Psoas muscle (tissue), 8 donors: ENCODE data around the gene DUSP8. TPM values are rescaled to one million over a fixed set of nuclear protein-coding genes. Genes with fewer than 3 reads are reported as not detected.

ENCODE experiments used
- ATAC-seq, 4 donors: fragments of 200-7000 bp; cut with Tn5 transposase; one replicate each; pipeline ENCODE4 v1.9.1; 2020; ENCODE audit warnings: moderate library complexity in 3 of 4, mild to moderate bottlenecking in 2 of 4
- DNase-seq, 2 donors: peaks; one replicate each; pipeline ENCODE4 v3.0.0-alpha.2; 2020
- H3K27ac ChIP-seq: fragments of 200-600 bp; one replicate; pipeline ENCODE4 v1.8.0; 2022
- H3K27me3 ChIP-seq, 3 donors: fragments of 200-600 bp in 1 of 3; one replicate each; pipeline versions ENCODE4 v1.6.1 to v1.8.0; 2013 to 2022; ENCODE audit warnings: low read length in 2 of 3, mild to moderate bottlenecking in 2 of 3, moderate library complexity in 1 of 3; ENCODE audit not compliant: insufficient read depth in 3 of 3
- H3K36me3 ChIP-seq, 2 donors: fragments of 200-600 bp in 1 of 2; one replicate each; pipeline versions ENCODE4 v1.6.1 to v1.8.0; 2013 to 2022; ENCODE audit warnings: low read depth in 1 of 2, mild to moderate bottlenecking in 1 of 2, moderate library complexity in 1 of 2; ENCODE audit not compliant: insufficient read depth in 1 of 2
- H3K4me1 ChIP-seq: fragments of 200-600 bp; one replicate; pipeline ENCODE4 v1.8.0; 2022
- H3K4me3 ChIP-seq: fragments of 200-600 bp; one replicate; pipeline ENCODE4 v1.8.0; 2022; ENCODE audit warnings: mild to moderate bottlenecking
- H3K9me3 ChIP-seq: fragments of 200-600 bp; one replicate; pipeline ENCODE4 v1.8.0; 2022
- WGBS, 3 donors: extraction: QIAGEN DNeasy Blood & Tissue Kit; methylation state at CpG; one replicate each; pipeline versions ENCODE4 v1.1.6 to v1.1.7; 2013; 5-methylcytosine and 5-hydroxymethylcytosine counted together
- intact Hi-C, 2 donors: fragments of 100-400 bp; cut with DNase I; formaldehyde crosslinking; loops; one replicate each; pipeline versions ENCODE4 v1.11.0 to v1.14.2; 2022
- polyA plus RNA-seq, 3 donors: library from polyadenylated mRNA; stranded (reverse); fragments of 200-250 nt; gene quantifications; one replicate each; pipeline ENCODE4 v1.2.3, GENCODE V29; 2013
- total RNA-seq, 4 donors: library from RNA; stranded (reverse); fragmentation: NEBNext Ultra II Directional in 2 of 4; extraction: Animal tissue kit (Norgen Biotek cat#: 25700) in 2 of 4; gene quantifications; one replicate each; pipeline versions ENCODE4 v1.2.1 to v1.2.4, GENCODE V29; 2021 to 2023
- TF ChIP-seq, protein P1 (sequence below): fragments of 200-600 bp; IDR thresholded peaks from one replicate; pipeline ENCODE4 v1.8.0; 2022; ENCODE audit warnings: antibody characterized with exemption
- donor health status: healthy with polysubstance abuse.
- donor health status: DM: no; HTN: no; CAD: no; lungs with moderate emphysema.
- donor health status: Bipolar disorder and iron deficiency.
- donor health status: healthy.
- donor health status: DM: yes; HTN: yes; CAD: no.
- donor health status: DM: no; HTN: no; CAD: no.
- donor health status: DM: no; HTN: no; CAD: no.
- donor health status: DM: yes; HTN: yes; CAD: no.

DUSP8 gene
- total and polyA plus RNA-seq, 7 donors: 1.0 to 15.2 (median 9.9) TPM

DNA sequence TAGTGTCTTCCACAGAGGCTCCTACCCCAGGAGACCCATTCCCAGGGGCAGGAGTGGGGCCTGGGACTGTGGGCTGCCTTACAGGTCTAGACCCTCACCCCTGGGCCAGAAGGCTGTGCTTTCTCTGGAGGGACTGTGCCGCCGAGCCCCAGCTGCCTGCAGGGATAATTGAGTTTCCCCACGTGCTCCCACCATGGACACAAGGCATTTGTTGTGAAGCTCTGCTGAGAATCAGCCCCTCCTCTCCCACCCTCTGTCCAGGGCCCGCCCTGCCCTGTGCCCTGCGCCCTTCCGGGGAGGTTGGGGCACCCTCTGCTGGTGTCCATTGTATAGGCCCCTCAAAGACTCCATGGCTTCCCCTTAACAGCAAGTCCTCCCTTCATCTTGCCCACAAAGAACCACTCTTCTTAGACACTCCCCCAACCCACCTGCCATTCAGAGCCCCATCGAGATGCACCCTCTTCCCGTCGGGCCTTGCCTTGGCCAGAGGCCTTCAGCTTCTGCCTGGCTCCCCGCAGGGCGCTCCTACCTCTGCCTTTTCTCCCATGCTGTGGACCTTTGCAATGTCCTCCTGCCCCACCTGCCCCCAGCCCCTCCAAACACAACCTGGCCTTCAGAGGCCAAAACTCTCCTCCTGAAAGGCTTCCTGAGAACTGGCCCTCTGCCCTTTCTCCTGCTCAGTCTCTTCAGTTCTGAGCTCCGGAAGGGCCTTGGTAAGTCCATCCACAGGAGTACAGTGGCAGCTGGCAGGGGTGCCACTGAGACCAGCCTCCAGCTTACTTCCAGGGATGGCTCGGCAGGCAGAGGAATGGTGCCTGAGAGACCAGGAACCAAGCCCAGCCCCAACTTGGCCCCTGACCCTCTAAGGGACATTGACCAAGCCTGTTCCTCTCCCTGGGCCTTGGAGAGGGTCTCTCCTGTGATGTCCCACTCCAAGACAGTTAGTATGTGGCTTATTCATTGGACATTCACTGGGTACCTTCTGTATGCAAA, 22.4 kb downstream of the DUSP8 start:
- no peaks in the 10 kb centered on the region for H3K36me3 ChIP-seq
- DNase-seq: no peak
- TF ChIP-seq, protein P1, sequence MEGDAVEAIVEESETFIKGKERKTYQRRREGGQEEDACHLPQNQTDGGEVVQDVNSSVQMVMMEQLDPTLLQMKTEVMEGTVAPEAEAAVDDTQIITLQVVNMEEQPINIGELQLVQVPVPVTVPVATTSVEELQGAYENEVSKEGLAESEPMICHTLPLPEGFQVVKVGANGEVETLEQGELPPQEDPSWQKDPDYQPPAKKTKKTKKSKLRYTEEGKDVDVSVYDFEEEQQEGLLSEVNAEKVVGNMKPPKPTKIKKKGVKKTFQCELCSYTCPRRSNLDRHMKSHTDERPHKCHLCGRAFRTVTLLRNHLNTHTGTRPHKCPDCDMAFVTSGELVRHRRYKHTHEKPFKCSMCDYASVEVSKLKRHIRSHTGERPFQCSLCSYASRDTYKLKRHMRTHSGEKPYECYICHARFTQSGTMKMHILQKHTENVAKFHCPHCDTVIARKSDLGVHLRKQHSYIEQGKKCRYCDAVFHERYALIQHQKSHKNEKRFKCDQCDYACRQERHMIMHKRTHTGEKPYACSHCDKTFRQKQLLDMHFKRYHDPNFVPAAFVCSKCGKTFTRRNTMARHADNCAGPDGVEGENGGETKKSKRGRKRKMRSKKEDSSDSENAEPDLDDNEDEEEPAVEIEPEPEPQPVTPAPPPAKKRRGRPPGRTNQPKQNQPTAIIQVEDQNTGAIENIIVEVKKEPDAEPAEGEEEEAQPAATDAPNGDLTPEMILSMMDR: no peak
- 65 to 77% (median 73%) methylated on average over 13 of the region's 13 CpGs for WGBS, 3 donors
- peaks cover 0 to 6% (median 0%) of the 10 kb centered on the region in 3 donors for H3K27me3 ChIP-seq
- H3K27ac ChIP-seq: peak overlapping the region; percentile 86
- H3K4me1 ChIP-seq: peaks cover 41% of the 10 kb centered on the region
- intact Hi-C loops: no loop called here
- H3K4me3 ChIP-seq: no peak overlapping the region
- H3K9me3 ChIP-seq: no peaks in the 10 kb centered on the region
- ATAC-seq: peak in 2 of 4 donors; percentile 21 to 30

DNA sequence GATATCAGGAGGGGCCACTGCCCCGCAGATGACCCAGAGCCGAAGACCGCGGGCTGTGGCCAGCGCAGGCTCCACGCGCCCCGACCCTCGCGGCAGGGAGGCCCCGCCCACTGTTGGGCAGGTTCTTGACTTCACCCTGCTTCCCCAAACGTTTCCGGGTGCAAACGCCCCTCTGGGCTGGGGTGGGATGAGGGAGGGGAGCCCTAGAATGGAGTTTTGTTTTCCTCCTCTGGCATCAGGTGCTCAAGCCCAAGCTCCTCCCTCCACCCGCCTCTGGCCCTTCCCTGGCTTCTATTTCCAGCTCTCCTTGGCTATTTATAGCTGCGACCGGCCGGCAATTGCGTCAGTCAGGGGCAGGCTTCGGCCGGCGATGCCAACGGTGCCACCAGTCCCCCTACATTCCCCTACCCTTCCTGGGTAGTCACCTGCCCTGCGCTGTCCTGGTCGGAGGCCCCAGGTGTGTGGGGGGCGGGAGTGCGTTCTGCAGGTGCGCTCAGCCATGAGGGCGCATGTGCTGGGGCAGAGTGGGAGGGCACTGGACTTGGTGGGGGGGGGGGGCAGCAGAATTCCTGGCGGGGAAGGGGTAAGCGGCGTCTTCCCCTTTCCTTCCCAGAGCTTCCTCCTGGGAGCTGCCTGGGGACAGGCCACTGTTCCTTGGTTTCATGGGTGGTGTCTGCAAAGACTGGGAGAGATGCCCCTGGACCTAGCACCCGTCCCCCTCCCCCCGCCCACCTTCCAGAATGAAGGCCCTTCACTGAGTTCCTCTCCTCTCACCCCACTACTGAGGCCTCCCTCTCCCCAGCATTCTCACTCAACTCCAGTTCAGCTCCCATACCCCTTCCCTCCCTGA, 23.6 kb downstream of the DUSP8 start:
- DNase-seq (peak; percentile 68 to 89), ATAC-seq (peak; percentile 82 to 91 (median 86))
- Histone ChIP-seq H3K27ac (peak overlapping the region; percentile 86), H3K36me3 (no peaks in the 10 kb centered on the region), H3K27me3 (peaks cover 0 to 6% (median 0%) of the 10 kb centered on the region in 3 donors), H3K4me3 (peak overlapping the region; percentile 63), H3K4me1 (peaks cover 32% of the 10 kb centered on the region), H3K9me3 (no peaks in the 10 kb centered on the region)
- TF ChIP-seq, protein P1: no peak
- WGBS, 3 donors: 9 to 16% (median 9%) methylated on average over 23 to 34 of the region's 34 CpGs
- intact Hi-C loops: no loop called here

DNA sequence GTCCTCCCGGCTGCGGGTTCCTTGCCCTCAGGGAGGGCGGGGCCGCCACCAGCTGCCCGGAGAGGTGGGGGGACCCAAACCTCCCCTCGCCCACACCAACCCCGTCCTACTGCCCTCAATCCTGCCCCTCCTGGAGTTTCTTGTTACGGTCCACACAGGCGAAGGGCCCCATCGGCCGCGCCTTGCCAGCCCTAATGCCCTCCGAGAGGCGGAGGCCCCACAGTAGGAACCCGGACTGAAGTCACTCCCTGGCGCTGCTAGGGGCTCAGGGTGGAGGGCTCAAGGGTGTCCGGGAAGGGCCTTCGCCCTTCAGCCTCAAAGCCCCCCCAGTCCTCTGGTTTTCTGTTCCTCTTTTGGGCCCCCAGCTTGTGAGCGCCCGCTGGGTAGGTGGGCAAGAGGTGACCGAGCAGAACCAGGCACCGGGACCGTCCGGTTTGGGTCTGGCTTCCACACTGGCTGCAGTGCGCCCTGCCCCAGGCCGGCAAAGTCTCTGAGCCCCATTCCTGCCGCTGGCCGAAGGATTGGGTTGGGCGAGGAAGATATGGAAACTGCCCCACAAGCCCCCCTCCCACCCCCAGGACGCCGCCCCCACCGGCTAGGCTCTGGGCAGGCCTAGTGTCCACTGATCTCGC, 24.5 kb downstream of the DUSP8 start:
- 26 to 33% (median 31%) methylated on average over 30 to 33 of the region's 33 CpGs for WGBS, 3 donors
- Histone ChIP-seq H3K36me3 (no peaks in the 10 kb centered on the region), H3K27me3 (peaks cover 0 to 6% (median 0%) of the 10 kb centered on the region in 3 donors), H3K4me1 (peaks cover 25% of the 10 kb centered on the region), H3K9me3 (no peaks in the 10 kb centered on the region), H3K27ac (peak overlapping the region; percentile 86), H3K4me3 (peak overlapping the region; percentile 63)
- TF ChIP-seq, protein P1: no peak
- peak; percentile 10 to 35 (median 20) for ATAC-seq
- intact Hi-C loops: loop anchor here (1.0 to 2.0 kb wide), 2 partner anchors 24 to 27 kb away; no protein-coding TSS in a partner anchor
- DNase-seq: peak in 1 of 2 donors; percentile 50
